Glomerular visceral epithelial cell (primary cell): ENCODE data around the gene HUNK.

ENCODE experiments used
- DNase-seq: peaks from one replicate; pipeline ENCODE4 v3.0.0-alpha.2; 2016; ENCODE audit errors: extremely low spot score

The HUNK gene

DNA sequence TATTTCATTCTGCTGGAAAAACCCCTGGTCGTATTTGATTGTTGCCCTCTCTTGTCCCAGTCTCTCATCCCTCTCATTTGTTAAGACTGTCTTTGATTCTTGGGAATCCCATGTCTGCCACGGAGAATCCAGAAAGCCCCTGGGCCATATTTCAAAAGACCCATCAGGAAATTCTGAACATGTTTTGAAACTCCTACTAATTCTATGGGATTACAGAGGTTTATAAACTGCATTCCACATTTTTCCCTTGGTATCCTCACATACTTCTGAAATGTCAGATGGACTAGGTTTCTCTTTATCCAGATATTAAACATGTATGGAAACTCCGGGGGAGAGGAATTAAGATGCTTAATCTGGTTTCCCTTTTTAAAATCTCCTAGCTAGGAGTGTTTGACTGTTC, 80.0 kb downstream of the HUNK start:
- no peak for DNase-seq

DNA sequence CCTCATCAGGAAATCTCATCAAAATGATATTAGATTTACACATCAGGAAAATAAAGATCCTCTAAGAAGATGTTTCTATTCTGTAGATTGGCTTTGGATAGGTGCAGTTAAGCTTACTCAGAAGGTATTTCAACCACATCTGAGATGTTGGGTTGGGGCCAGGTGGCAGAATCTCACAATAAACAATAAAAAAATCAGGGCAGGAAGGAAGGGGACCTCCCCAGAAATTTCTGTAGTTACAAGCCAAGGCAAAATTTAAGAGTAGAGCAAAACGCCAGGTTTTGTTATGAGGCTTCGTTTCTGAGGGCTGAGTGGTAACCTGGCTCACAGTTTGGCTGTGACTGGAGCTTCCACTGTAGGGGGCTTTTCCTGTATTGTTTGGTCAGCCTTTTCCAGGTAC, 84.8 kb downstream of the HUNK start:
- no peak for DNase-seq

DNA sequence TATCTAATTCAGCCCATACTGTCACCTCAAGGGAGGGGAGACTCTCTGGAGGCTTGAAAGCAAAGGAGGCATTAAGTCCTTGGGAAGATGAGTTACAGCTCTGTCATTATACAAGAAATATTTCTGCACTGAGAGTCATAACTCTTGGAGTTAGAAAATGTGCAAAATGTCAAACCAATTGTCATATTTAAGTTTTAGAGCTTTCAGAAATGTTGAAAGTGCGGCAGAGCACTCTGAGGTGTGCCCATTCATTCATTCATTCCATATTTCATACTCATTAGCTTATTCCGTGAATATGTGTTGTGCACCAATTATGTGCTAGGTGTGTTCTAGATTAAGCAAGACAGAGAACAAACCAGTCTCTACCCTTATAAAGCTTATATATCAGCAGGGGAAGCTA, 87.1 kb downstream of the HUNK start:
- no peak for DNase-seq

DNA sequence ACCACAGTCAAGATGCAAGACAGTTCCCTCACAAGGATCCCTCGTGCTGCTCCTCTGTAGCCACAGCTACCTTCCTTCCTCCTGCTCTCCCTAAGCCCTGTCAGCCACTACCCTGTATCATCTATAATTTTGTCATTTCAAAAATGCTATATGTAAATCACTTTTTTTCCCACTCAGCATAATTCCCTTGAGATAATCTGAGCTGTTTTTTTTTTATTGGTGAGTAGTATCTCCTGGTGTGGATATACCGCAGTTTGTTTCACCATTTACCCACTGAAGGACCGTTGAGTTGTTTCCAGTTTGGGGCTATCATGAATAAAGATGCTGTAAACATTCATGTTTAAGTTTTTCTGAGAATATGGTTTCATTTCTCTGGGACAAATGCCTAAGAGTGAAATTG, 88.2 kb downstream of the HUNK start:
- DNase-seq = no peak

DNA sequence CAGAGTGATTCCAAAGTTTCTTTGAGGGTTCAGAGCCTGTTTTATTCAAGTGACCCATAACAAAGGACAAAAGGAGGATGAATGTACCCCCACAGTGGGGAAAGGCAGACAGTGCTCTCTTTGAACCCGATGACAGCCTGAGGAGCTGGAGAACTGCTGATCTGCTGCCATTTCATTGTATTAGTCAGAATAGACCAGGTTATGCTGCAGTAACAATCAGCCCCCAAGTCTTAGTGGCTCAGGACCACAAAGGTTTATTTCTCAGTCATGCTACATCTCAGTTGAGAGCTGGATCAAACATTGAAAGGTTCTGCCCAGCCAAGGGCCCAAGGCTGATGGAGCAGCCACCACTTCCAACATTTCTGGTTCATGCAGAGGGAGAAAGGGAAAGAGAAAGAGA, 88.9 kb downstream of the HUNK start:
- no peak for DNase-seq

DNA sequence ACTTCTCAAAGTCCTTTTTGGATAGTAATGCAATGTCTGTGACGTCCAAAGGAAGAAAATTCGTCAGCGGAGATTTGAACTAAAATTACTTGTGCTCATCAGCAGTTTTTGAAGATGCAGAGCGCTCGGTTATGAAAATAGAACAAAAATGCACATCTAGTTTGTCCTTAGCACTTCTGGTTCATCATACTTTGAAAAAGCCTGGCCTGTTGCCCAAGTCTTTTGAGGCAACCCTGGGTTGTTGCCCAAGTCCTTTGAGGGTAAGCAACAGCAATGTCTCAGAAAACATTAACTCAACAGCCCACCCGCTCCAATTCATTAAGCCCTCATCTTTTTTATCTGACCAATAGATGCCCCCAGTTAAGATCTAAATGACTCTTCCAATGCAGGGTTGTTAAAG, 91.9 kb downstream of the HUNK start:
- DNase-seq = no peak

DNA sequence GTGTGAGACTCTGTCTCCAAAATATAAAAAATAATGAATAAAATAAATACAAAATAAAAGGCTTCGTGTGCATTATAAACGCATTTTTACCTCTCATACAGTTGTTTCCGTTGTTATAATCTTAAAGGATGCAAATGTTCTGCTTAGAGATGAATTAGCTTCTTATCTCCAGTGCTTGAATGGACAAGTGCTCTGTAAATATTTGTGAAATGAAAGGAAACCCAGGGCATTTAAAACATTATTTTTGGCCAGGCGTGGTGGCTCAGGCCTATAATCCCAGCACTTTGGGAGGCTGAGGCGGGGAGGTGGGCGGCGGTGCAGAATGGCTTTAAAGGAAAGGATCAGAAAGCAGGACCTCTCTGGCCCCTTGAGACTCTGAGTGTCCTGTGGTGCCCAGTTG, 94.5 kb downstream of the HUNK start:
- DNase-seq = no peak

DNA sequence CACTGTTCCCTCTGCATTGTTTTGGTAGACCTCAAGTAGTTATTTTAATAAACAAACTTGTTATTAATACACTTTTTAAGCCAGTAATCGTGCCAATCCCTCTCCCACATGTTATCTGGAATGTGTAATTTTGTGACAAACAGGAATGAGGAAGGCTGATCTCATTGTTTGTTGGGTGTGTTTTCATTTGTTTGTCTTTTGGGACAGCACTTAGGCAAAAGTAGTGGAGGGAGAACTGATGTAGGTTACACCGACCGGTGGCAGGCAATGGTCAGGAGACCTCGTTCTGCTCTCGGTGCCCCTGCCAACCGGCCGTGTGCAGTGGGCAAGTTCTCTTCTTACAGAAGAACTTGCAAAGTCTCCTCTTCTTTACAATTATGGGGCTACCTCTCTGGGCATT, 99.8 kb downstream of the HUNK start:
- no peak for DNase-seq

DNA sequence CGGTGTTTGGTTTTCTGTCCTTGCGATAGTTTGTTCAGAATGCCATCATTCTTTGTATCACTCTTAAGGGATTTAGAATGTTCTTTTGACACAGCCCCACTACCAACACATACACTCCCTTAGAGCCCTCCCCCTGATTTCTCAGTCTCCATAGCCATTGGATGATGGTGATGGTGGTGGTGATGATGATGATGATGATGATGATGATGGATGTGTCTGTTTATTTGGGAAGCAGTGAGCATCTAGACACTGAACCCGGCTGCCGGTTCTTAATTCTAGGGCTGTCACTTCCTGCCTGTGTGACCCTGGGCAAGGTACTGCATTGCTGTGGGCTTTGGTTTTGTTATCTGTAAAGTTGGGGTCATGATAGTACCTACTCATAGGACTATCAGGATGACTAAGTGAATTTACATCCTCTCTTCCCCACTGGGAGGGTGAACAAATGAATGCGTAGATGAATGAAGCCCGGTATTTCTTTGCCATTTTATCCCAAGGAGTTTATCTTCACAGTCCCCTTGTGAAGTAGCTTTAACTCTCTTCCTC, 100.7 kb downstream of the HUNK start:
- no peak for DNase-seq

DNA sequence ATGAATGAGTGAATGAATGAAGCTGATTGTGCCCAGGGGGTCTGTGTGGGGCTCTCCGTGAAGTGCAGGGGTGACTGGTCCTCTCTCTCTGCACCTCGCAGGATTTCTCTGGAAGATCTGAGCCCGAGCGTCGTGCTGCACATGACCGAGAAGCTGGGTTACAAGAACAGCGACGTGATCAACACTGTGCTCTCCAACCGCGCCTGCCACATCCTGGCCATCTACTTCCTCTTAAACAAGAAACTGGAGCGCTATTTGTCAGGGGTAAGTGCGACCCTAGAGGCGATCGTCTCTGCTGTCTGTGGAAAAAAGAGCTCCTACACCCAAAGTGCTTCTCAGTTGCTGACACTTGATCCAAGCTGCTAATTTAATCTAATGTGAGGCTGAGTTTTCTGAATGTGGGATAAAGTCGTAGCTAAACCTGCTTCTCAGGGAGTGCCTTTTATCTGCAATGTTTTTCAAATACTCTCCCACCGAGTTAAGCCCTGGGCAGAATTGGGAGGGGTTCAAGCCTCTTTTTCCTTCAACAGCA, 101.7 kb downstream of the HUNK start:
- DNase-seq = no peak

DNA sequence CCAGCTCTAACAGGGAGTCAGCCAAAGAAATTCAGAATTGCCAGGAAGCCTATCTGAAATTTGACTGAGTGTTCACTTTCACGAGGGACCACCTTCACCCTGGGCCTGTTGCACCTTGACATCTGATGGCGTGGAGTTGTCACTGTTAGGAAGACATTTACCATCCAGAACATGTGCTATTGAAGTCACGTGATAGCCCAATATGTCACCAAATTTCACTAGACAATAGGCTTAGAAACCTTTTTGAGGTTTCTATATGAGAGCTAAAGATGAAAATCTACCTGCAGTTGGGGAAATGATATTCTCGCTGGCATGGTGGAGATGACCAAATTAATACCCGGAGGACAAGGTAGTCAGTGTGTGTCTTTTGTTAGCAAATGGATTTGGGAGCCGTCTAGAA, 102.7 kb downstream of the HUNK start:
- DNase-seq = no peak

DNA sequence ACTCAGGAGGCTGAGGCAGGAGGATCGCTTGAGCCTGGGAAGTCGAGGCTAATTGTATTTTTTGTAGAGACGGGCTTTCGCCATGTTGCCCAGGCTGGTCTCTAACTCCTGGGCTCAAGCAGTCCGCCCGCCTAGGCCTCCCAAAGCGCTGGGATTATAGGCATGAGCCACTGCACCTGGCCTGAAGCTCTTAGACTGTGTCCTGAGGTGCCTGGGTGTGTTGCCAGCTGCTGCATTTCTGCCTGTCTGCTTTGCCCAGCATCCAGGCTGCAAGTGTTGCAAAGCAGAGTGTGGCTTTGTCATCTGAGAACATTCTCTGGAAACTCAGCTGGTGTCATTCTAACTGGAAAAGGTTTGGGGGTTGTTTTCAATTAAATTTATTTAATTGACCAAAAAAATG, 105.0 kb downstream of the HUNK start:
- DNase-seq = no peak

DNA sequence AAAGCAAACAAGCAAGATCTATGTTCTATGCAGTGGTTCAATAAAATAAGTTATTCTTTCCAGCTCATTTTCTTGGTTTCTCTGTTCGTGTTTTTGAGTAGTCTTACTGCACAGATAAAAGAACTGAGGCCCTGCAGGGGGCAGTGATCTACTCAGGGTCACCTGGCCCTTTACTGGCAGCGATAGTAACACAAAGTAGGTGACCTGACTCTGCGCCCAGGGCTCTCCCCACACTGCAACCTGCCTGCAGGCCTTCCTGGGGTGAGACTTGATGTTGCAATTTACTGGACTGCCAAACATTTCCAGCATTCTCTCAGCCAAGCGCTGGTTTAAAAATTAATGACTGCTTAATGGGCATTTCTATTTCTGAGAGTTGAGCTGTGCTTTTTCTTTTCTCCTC, 110.3 kb downstream of the HUNK start:
- DNase-seq = no peak

DNA sequence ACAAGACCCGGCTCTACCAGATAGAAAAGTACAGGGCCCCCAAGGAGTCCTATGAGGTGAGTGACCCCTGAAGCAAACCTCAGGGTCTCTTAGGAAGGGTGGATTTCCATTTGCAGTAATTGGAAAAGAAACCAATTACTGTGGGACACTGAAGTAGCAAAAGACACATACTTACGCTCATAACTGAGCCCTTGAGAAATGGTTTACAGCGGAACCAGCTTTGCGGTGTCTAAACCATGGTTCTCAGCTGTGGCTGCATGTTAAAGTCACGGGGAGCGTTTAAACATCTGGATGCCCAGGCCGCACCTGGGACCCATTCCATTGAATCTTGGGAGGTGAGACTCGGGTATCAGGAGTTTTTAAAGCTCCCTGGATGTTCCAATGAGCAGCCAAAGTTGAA, 110.7 kb downstream of the HUNK start:
- no peak for DNase-seq

DNA sequence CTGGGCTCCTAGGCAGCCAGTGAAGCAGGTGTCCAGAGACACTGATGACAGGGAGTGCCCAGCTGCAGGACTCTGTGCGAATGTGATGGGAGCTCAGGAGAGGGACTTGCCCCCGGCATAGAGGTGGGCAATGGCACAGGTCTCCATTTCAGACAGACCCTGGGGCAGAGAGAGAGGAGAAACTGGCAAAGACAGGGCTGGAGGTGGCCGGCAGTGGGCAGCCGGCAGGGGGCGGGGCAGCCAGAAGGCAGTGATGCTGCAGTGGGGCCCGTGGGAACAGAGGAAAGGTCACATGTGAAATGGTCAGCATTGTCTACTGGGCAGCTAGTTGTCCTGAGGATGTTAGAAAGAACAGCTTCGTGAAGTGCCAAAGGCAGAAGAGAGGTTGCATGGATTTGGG, 112.6 kb downstream of the HUNK start:
- DNase-seq = no peak

DNA sequence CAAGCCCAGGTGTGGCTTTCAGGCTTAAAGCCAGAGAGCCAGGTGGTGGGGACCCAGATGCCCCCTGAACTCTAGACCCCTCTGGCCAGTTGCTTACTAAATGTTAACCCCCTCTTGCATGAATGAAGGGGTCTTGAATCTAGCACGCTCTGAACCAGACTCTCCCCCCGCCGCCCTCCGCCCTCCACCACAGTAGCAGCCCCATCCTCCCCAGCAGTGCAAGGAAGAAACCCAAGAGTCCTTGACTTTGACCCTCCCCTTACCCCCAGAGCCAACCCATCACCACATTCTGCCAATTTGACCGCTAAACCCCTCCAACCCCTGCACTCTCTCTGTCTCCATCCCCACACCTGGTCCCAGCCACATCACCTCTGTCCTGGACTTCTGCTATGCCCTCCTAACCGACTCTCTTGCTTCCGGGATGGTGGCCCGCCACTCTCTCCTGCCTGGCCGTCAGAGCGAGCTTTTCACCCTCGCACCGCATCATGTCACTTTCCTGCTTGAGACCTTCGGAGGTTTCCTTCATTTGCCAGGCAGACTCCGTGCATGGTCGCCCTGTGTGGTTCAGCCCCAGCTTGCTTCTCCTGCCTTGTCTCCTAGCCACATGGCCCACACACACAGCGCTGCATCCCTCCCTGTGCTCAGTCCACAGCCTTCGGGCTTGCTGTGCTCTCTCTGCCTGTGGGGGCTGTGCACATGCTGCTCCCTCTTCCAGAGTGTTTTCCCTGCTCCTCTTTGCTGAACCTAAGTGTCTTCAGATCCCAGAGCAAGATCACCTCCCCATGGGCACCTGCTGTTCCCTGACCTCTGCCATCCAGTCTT, 113.4 kb downstream of the HUNK start:
- DNase-seq = no peak

DNA sequence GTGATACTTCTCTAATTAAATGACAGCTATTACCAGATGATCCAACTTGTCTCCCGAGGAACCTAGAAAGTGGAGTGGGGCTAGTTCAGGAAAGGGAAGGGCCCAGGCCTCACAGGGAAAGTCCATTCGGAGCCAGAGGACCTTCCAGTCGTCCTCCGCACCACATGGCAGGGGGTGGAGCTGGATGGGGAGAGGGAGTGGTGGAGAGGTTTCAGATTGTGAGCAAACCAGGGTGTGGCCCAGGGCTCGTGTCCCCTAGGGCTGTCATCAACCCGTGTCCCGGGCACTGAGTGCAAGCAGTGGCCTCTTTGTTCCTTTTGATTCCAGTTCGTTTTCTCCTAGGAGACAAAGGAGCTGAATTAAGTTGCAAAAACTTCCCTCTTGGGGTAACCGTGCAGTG, 114.9 kb downstream of the HUNK start:
- no peak for DNase-seq

DNA sequence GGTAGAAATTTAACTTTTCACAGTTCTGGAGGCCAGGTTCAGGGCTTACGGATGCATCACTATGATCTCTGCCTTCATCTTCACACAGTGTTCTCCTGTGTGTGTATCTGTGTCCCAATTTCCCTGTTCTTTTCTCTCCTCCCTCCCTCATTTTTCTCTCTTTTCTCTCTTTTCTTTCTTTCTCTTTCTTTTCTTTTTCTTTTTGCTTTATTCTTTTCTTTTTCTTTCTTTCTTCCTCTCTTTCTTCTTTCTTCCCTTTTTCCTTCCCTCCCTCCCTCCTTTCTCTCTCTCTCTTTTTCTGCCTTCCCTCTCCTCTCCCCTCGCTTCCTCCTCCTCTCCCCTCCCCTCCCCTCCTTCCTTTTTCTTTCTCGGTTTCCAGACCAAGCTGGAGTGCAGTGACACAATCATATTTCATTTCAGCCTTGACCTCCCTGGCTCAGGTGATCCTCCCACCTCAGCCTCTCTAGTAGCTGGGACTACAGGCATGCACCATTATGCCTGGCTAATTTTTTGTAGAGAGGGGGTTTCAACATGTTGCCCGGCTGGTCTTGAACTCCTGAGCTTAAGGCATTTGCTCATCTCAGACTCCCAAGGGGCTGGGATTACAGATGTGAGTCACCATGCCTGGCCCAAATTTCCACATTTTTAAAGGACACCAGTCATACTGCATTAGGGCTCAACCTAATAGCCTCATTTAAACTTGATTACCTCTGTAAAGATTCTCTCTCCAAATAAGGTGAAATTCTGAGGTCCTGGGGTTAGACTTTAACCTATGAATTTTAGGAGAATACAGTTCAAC, 115.9 kb downstream of the HUNK start:
- no peak for DNase-seq

DNA sequence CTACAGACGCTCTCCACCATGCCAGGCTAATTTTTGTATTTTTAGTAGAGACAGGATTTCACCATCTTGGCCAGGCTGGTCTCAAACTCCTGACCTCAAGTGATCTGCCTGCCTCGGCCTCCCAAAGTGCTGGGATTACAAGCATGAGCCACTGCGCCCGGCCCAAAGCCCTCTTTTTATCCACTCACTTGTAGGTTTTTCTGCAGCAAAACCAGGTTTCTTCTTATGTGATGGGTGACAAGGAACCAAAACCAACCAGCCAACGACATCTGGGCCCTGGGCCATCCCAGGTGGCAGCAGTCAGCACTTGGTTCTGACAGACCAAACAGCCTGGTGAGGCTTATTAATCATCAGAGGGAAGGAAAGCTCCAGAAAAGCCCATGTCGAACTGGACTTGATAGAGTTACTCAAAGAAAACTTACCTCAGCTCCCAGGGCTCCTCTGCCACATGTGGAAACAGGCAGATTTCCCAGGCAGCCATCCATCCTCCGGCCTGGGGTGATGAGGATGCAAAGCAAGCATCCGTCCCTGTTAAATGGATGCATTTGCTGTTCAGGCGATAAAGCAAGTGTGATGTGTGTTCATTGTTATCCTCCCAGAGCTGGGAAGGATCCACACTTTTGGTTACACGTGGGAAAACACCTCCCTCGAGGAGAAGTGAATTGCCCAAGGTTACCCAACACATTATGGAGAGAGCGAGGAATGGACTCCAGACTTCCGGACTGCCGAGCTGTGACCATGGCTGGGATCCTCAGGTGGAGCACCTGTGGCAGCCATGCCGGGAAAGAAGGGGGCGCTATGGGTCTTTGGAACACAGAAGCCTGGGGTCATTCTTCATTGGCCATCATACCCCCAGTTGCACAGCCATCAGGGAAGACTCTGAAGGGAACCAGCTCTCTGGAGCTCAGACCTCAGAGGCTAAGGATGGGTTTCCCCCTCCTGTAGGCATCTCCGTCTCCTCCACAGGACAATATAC, 118.8 kb downstream of the HUNK start:
- no peak for DNase-seq

DNA sequence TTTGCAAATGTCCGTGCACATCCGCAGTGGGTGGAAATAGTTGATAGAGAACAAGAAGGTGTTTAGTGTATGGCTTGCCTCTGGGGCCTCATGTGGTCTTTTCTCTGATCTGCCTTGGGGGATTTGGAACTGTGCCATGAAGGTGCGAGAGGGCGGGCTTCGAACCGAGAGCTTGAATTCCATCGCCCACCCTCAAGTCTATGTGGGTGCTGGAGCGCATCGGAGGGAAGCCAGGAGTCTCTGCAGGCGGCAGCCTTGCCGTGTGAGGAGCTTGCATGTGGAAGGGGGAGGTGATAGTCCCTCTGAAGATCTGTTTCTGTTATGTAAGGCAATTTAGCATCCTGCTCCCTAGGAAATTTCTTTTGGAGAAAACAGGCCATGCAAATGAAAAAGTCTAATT, 119.6 kb downstream of the HUNK start:
- no peak for DNase-seq
